ENCODE results near the gene MRNIP. TPM values are rescaled to one million over a fixed set of nuclear protein-coding genes. Genes with fewer than 3 reads are reported as not detected.

Gene MRNIP
- total RNA-seq, 1 experiment from 2014 or later: 20.2 TPM

GRCh38 chr5:179817470-179817840 lies 41.2 kb downstream of the MRNIP start:
- no peaks in the 10 kb centered on the region for H3F3A ChIP-seq (ENCODE audit: low read length, unreplicated experiment)
- DNase-seq (no peak), ATAC-seq (no peak)
- no peaks in the 10 kb centered on the region for H3K9me2 ChIP-seq (replicated peaks; ENCODE audit: low read length)
- BruUV-seq (replicated peaks): no TSS peak
- H3K79me2 ChIP-seq (ENCODE audit: low read length): peaks cover 22% of the 10 kb centered on the region
- H3K9me3 ChIP-seq (ENCODE audit: low read length): no peaks in the 10 kb centered on the region
- peaks cover 33% of the 10 kb centered on the region for H3K4me1 ChIP-seq (ENCODE audit: insufficient read depth, low read length)
- H4K20me1 ChIP-seq (ENCODE audit: low read length): peaks cover 16% of the 10 kb centered on the region
- H3K4me2 ChIP-seq (ENCODE audit: low read length): no peak overlapping the region
- intact Hi-C loops (cut with micrococcal nuclease): no loop called here
- ChIA-PET CTCF (no interaction called here), POLR2A (ENCODE audit: unreplicated experiment) (no interaction called here)
- H3K4me3 ChIP-seq (ENCODE audit: low read length): no peak overlapping the region
- peak overlapping the region; percentile 96 for H3K27ac ChIP-seq (ENCODE audit: low read length)
- H2AFZ ChIP-seq (ENCODE audit: low read length): no peak overlapping the region
- H3K9ac ChIP-seq (ENCODE audit: low read length): no peak overlapping the region; the same call in 1 of the 2 replicates
- TF ChIP-seq CTCF (conservative IDR thresholded peaks at IDR 0.05; ENCODE audit: low read depth, low read length) (no peak), EZH2 (IDR thresholded peaks at IDR 0.05; ENCODE audit: low read length, unreplicated experiment) (no peak), EZH2phosphoT487 (IDR thresholded peaks at IDR 0.05; ENCODE audit: borderline replicate concordance, low read length) (no peak)
- no peaks in the 10 kb centered on the region for H3K27me3 ChIP-seq (ENCODE audit: low read length)
- H3K36me3 ChIP-seq (ENCODE audit: low read depth, low read length): no peaks in the 10 kb centered on the region

- Histone ChIP-seq H3K4me3 (ENCODE audit: low read length) (no peak overlapping the region), H3K9me3 (ENCODE audit: low read length) (no peaks in the 10 kb centered on the region), H4K20me1 (ENCODE audit: low read length) (peaks cover 11% of the 10 kb centered on the region), H2AFZ (ENCODE audit: low read length) (no peak overlapping the region), H3F3A (ENCODE audit: low read length, unreplicated experiment) (no peaks in the 10 kb centered on the region), H3K9me2 (replicated peaks; ENCODE audit: low read length) (no peaks in the 10 kb centered on the region), H3K36me3 (ENCODE audit: low read depth, low read length) (no peaks in the 10 kb centered on the region), H3K9ac (ENCODE audit: low read length) (no peak overlapping the region), H3K4me1 (ENCODE audit: insufficient read depth, low read length) (peaks cover 28% of the 10 kb centered on the region), H3K27ac (ENCODE audit: low read length) (no peak overlapping the region; the same call in 1 of the 2 replicates), H3K27me3 (ENCODE audit: low read length) (no peaks in the 10 kb centered on the region), H3K4me2 (ENCODE audit: low read length) (no peak overlapping the region), H3K79me2 (ENCODE audit: low read length) (peaks cover 17% of the 10 kb centered on the region)
- POLR2A ChIA-PET (ENCODE audit: unreplicated experiment): no interaction called here
- DNase-seq (no peak), ATAC-seq (no peak)
- CTCF ChIA-PET: no interaction called here
- no TSS peak for BruUV-seq (replicated peaks)
- TF ChIP-seq EZH2 (IDR thresholded peaks at IDR 0.05; ENCODE audit: low read length, unreplicated experiment) (no peak), EZH2phosphoT487 (IDR thresholded peaks at IDR 0.05; ENCODE audit: borderline replicate concordance, low read length) (no peak), CTCF (conservative IDR thresholded peaks at IDR 0.05; ENCODE audit: low read depth, low read length) (no peak)
- intact Hi-C loops (cut with micrococcal nuclease): no loop called here
These were observed 41.7 kb downstream of the MRNIP start for GRCh38 chr5:179816796-179817469.

- H3K27me3 ChIP-seq (ENCODE audit: low read length): no peaks in the 10 kb centered on the region
- peaks cover 12% of the 10 kb centered on the region for H3K79me2 ChIP-seq (ENCODE audit: low read length)
- no peak for TF ChIP-seq CTCF (conservative IDR thresholded peaks at IDR 0.05; ENCODE audit: low read depth, low read length)
- no peak for TF ChIP-seq EZH2 (IDR thresholded peaks at IDR 0.05; ENCODE audit: low read length, unreplicated experiment)
- TF ChIP-seq EZH2phosphoT487 (IDR thresholded peaks at IDR 0.05; ENCODE audit: borderline replicate concordance, low read length): no peak
- H3K4me1 ChIP-seq (ENCODE audit: insufficient read depth, low read length): peaks cover 26% of the 10 kb centered on the region
- no peaks in the 10 kb centered on the region for H3K36me3 ChIP-seq (ENCODE audit: low read depth, low read length)
- no peak overlapping the region for H3K9ac ChIP-seq (ENCODE audit: low read length)
- H3K9me3 ChIP-seq (ENCODE audit: low read length): no peaks in the 10 kb centered on the region
- no peak overlapping the region for H3K4me2 ChIP-seq (ENCODE audit: low read length)
- ChIA-PET POLR2A (ENCODE audit: unreplicated experiment) (no interaction called here), CTCF (no interaction called here)
- no TSS peak for BruUV-seq (replicated peaks)
- no peak overlapping the region for H3K4me3 ChIP-seq (ENCODE audit: low read length)
- H3K9me2 ChIP-seq (replicated peaks; ENCODE audit: low read length): no peaks in the 10 kb centered on the region
- H4K20me1 ChIP-seq (ENCODE audit: low read length): peaks cover 5% of the 10 kb centered on the region
- intact Hi-C loops (cut with micrococcal nuclease): no loop called here
- no peak overlapping the region for H3K27ac ChIP-seq (ENCODE audit: low read length)
- no peaks in the 10 kb centered on the region for H3F3A ChIP-seq (ENCODE audit: low read length, unreplicated experiment)
- ATAC-seq (no peak), DNase-seq (no peak)
- H2AFZ ChIP-seq (ENCODE audit: low read length): no peak overlapping the region
These were observed 42.2 kb downstream of the MRNIP start for GRCh38 chr5:179816401-179816795.
